ENCODE data around the gene CD48. TPM values are rescaled to one million over a fixed set of nuclear protein-coding genes. Genes with fewer than 3 reads are reported as not detected.

CD48 gene
- total RNA-seq, 1 donor from 2014 or later = not detected

DNA sequence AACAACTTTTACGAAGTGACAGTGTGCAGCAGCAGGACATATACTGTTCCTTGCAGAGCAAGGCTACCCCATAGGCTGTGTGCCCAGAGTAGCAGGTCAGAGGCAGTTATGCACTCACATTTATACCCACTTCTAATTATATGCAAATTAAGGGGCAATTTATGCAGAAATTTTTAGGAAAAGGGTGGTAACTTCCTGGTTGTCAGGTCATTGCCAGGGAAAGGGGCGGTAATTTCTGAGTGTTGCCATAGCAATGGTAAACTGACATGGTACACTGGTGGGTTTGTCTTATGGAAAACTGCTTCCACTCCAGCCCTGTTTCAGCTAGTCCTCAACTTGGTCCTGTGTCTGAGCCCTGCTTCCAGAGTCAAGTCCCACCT is 52.8 kb downstream of the CD48 start:
- H3K36me3 Mint-ChIP-seq = no peaks in the 10 kb centered on the region
- DNase-seq (ENCODE audit: extremely low spot score, unreplicated experiment) = no peak
- H3K27me3 Mint-ChIP-seq = peaks cover 13% of the 10 kb centered on the region
- TF ChIP-seq, protein P1, sequence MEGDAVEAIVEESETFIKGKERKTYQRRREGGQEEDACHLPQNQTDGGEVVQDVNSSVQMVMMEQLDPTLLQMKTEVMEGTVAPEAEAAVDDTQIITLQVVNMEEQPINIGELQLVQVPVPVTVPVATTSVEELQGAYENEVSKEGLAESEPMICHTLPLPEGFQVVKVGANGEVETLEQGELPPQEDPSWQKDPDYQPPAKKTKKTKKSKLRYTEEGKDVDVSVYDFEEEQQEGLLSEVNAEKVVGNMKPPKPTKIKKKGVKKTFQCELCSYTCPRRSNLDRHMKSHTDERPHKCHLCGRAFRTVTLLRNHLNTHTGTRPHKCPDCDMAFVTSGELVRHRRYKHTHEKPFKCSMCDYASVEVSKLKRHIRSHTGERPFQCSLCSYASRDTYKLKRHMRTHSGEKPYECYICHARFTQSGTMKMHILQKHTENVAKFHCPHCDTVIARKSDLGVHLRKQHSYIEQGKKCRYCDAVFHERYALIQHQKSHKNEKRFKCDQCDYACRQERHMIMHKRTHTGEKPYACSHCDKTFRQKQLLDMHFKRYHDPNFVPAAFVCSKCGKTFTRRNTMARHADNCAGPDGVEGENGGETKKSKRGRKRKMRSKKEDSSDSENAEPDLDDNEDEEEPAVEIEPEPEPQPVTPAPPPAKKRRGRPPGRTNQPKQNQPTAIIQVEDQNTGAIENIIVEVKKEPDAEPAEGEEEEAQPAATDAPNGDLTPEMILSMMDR (conservative IDR thresholded peaks at IDR 0.05) = no peak
- H3K4me3 Mint-ChIP-seq = no peak overlapping the region
- no peaks in the 10 kb centered on the region for H3K4me1 Mint-ChIP-seq (ENCODE audit: unreplicated experiment)
- H3K9me3 Mint-ChIP-seq = no peaks in the 10 kb centered on the region
- H3K27ac Mint-ChIP-seq = no peak overlapping the region

DNA sequence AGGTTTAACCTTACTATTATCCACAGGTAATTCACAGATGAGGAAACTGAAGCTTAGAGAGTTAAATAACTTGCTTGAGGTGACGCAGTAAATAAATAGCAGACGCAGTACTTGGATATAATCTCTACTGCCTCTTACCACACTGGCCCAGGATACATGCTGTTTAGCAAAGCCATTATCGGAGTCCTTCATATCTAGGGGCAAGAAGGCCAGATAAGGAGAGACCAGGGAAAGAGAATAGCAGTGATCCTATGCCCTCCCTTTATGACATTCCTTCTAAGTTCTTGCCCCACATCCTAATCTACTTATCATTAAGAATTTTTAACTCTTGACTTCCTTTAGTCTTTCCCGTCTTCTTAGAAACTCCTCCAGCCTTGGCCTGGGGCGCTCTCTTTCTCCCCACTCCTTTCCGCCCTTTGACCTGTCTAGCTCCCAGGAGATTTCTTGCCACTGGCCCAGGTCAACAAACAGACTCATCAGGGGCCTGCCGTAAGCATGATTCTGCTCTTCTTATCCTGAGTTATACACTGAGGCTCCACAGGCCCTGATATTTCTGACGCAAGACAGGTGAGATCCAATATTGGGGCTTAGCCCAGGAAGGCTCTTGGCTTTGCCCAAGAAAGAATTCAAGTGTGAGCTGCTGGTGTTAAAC is 53.3 kb downstream of the CD48 start:
- DNase-seq (ENCODE audit: extremely low spot score, unreplicated experiment) = no peak

DNA sequence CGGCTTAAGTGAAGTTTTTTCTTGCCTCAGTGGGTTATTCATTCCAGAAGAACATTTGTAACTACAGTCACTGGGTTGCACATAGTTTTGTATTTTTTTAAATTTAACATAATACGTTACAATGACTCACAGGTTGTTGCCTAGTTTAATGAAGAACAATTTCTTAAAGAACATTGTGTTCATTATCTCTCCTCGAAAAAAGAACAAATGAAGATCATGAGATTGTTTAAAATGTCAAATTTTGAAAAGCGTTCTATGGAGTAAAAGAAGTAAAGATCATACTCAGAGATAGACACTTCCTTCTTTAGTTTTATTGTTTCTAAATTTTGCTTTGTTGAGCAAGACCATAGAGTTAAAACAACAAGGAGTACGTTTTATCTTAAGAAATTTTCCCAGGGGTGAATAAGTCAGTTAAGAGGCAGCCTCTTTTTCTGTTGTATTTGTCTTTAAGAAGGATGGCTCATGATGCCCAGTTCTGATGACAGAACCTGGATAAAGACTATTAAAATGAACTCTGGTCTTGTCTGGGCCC is 54.3 kb downstream of the CD48 start:
- Mint-ChIP-seq H3K36me3 (no peaks in the 10 kb centered on the region), H3K4me1 (ENCODE audit: unreplicated experiment) (peaks cover 7% of the 10 kb centered on the region), H3K27me3 (peaks cover 13% of the 10 kb centered on the region), H3K9me3 (no peaks in the 10 kb centered on the region), H3K4me3 (no peak overlapping the region), H3K27ac (no peak overlapping the region)
- no peak for DNase-seq (ENCODE audit: extremely low spot score, unreplicated experiment)
- TF ChIP-seq, protein P1 (conservative IDR thresholded peaks at IDR 0.05) = no peak

More for the DNA sequence above, 53.3 kb downstream of the CD48 start:
- H3K4me1 Mint-ChIP-seq (ENCODE audit: unreplicated experiment) = no peaks in the 10 kb centered on the region
- H3K36me3 Mint-ChIP-seq = no peaks in the 10 kb centered on the region
- TF ChIP-seq, protein P1 (conservative IDR thresholded peaks at IDR 0.05) = no peak
- H3K27ac Mint-ChIP-seq = no peak overlapping the region
- peaks cover 13% of the 10 kb centered on the region for H3K27me3 Mint-ChIP-seq
- no peaks in the 10 kb centered on the region for H3K9me3 Mint-ChIP-seq
- H3K4me3 Mint-ChIP-seq = no peak overlapping the region

DNA sequence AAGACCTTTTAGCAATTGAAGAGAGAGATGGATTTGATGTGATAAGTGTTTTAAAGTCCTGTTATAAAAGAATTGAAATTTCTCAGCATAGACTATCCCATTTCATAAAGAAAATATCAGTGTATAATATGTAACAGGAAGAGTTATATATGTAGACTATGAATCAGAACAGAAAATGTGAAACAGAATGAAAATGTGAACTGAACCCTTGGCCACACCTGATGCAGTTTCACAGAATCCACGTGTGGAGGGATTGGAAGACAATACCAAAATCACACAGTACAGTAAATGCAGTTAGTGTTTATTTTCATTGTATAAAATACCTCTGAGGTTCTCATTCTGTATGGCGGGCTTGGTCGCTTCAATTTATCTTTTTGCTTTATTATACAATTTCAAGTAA is 54.9 kb downstream of the CD48 start:
- DNase-seq (ENCODE audit: extremely low spot score, unreplicated experiment) = no peak
- Mint-ChIP-seq H3K4me1 (ENCODE audit: unreplicated experiment) (peaks cover 13% of the 10 kb centered on the region), H3K27ac (no peak overlapping the region), H3K27me3 (peaks cover 13% of the 10 kb centered on the region), H3K36me3 (no peaks in the 10 kb centered on the region), H3K9me3 (no peaks in the 10 kb centered on the region), H3K4me3 (no peak overlapping the region)
- TF ChIP-seq, protein P1 (conservative IDR thresholded peaks at IDR 0.05) = no peak

DNA sequence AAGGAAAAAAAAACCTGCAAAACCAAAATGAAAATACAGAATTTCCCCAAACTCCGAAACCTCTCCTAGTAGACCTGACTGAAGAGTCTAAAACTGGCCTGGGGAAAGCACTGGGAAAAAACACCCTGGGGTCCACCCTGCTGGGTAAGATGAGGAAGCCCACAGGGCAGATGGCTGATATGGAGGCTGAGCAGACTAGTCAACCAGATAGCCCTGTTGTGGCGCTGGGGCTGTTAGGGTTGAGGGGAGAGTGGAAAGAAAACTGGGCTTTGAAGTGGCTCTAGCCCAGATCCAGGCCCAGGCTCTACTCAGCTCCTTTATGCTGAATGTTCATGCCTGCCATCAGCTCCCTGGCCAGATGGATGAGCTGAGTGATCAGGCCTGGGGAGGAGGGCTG is 58.0 kb downstream of the CD48 start:
- no peak for DNase-seq (ENCODE audit: extremely low spot score, unreplicated experiment)

More for the DNA sequence above, 58.0 kb downstream of the CD48 start:
- TF ChIP-seq, protein P1 (conservative IDR thresholded peaks at IDR 0.05) = no peak
- Mint-ChIP-seq H3K27ac (no peak overlapping the region), H3K27me3 (peaks cover 17% of the 10 kb centered on the region), H3K36me3 (no peaks in the 10 kb centered on the region), H3K4me3 (no peak overlapping the region), H3K4me1 (ENCODE audit: unreplicated experiment) (peaks cover 20% of the 10 kb centered on the region), H3K9me3 (no peaks in the 10 kb centered on the region)

Data from type B pancreatic cell (in vitro differentiated cells).